Aorta (tissue), 5 donors: ENCODE results near the gene PLCE1. TPM values are rescaled to one million over a fixed set of nuclear protein-coding genes. Genes with fewer than 3 reads are reported as not detected.
A peak's percentile ranks its signal among the peaks of the same experiment; 100 is the strongest.
"Not testable (repeated sequence)": the region's sequence is repeated elsewhere in the genome, so short reads cannot be mapped to it uniquely, and the experiment has no call there.

ENCODE experiments used
- ATAC-seq: fragments of 200-7000 bp; cut with Tn5 transposase; one replicate; pipeline ENCODE4 v1.9.1; 2022; ENCODE audit warnings: moderate library complexity; ENCODE audit not compliant: low FRiP score
- DNase-seq, 2 donors: peaks; one replicate each; pipeline ENCODE4 v3.0.0-alpha.2; 2020
- H3K27ac ChIP-seq, 2 donors: one replicate each; pipeline ENCODE4 v1.5.1; 2013; ENCODE audit warnings: low read length in 2 of 2, mild to moderate bottlenecking in 2 of 2, moderate library complexity in 2 of 2, control low read depth in 1 of 2, inconsistent platforms in 1 of 2, low read depth in 1 of 2
- H3K27me3 ChIP-seq, 2 donors: one replicate each; pipeline ENCODE4 v1.6.1; 2013; ENCODE audit warnings: control low read depth in 1 of 2, low read length in 1 of 2, mild to moderate bottlenecking in 1 of 2, moderate library complexity in 1 of 2; ENCODE audit not compliant: insufficient read depth in 2 of 2, control insufficient read depth in 1 of 2
- H3K36me3 ChIP-seq, 2 donors: one replicate each; pipeline ENCODE4 v1.6.1; 2013; ENCODE audit warnings: control low read depth in 1 of 2, low read length in 1 of 2, mild to moderate bottlenecking in 1 of 2; ENCODE audit not compliant: insufficient read depth in 2 of 2, control insufficient read depth in 1 of 2
- H3K4me1 ChIP-seq, 2 donors: one replicate each; pipeline ENCODE4 v1.6.1; 2013; ENCODE audit warnings: low read length in 2 of 2, control low read depth in 1 of 2, mild to moderate bottlenecking in 1 of 2, moderate library complexity in 1 of 2; ENCODE audit not compliant: insufficient read depth in 2 of 2, control insufficient read depth in 1 of 2
- H3K4me3 ChIP-seq, 2 donors: one replicate each; pipeline ENCODE4 v1.5.1; 2013; ENCODE audit warnings: low read length in 2 of 2, control low read depth in 1 of 2, mild to moderate bottlenecking in 1 of 2
- H3K9me3 ChIP-seq: one replicate; pipeline ENCODE4 v1.6.1; 2013; ENCODE audit warnings: mild to moderate bottlenecking, low read length; ENCODE audit not compliant: control insufficient read depth
- WGBS, 2 donors: extraction: QIAGEN DNeasy Blood & Tissue Kit; methylation state at CpG; one replicate each; pipeline ENCODE4 v1.1.7; 2013; 5-methylcytosine and 5-hydroxymethylcytosine counted together
- intact Hi-C, 2 donors: fragments of 100-400 bp; cut with DNase I; formaldehyde crosslinking; loops; one replicate each; pipeline versions ENCODE4 v1.14.2 to v1.15.0; 2022
- long read RNA-seq, 2 donors: library from polyadenylated mRNA; unstranded; transcript quantifications; one replicate each; pipeline ENCODE4 v2.0.0, GENCODE V29; 2020 to 2021
- polyA plus RNA-seq, 2 donors: library from polyadenylated mRNA; stranded (reverse); fragments of 200-250 nt; gene quantifications; one replicate each; pipeline ENCODE4 v1.2.3, GENCODE V29; 2013
- total RNA-seq, 2 donors: library from RNA; stranded (reverse); fragmentation: NEBNext Ultra II Directional; extraction: Animal tissue kit (Norgen Biotek cat#: 25700); gene quantifications; one replicate each; pipeline ENCODE4 v1.2.1, GENCODE V29; 2021
- donor health status: healthy with polysubstance abuse.
- donor health status: Bipolar disorder and iron deficiency.
- donor health status: DM: no; HTN: no; CAD: no.
- donor health status: DM: no; HTN: no; CAD: no.
- donor health status: DM: yes; HTN: yes; CAD: no.

Gene PLCE1
- total RNA-seq (10 to 100 TPM; 14.7 to 16.6 TPM), polyA plus RNA-seq (1 to 10 TPM; 1.5 to 6.7 TPM)
- long read RNA-seq, donor 1, partial matches to known transcripts = 49 of 68 reads
- long read RNA-seq, donor 1, other reads (novel, unspliced or antisense) = 19 of 68 reads
- long read RNA-seq, donor 2, partial matches to known transcripts = 9 of 24 reads
- long read RNA-seq, donor 2, other reads (novel, unspliced or antisense) = 15 of 24 reads

DNA sequence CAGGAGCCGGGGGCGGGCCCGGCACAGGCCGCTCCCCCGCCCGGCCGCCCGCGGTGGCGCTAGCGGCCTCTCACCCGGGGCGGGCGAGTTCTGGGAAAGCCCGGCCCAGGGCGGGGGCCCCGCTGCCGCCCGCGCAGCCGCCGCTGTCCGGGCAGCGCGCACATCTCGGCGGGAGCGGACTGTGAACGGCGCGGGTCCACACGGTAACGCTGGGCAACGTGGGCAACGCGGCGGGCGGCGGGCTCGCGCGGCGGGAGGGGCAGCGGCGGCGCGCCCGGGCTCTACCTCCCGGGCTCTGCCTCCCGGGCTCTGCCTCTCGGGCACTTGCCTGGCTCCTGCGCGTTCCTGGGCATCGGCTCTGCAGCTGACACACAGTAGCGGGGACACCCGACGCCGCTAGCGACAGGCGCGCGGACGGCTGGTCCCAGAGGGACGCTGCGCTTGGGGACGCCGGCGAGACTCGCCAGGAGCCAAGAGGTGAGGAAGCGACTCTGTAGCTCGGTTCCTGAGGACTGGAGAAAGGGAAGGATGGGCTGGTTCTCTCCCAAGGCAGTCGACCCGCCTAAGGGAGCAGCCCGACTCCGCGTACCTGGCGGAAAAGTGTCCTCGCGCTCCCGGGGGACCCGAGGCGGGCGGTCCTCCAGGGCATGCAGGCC is at the start of gene PLCE1:
PLCE1 (plus strand) TSS at position 150 of the 656 bp plus-strand sequence. CDS start 37,116 bp downstream, outside the sequence.
- ATAC-seq (peak; percentile 81), DNase-seq (peak; percentile 73 to 88)
- H3K4me3 ChIP-seq = peak within 1 kb of the TSS; percentile 28 to 59
- H3K27ac ChIP-seq = peak within 1 kb of the TSS in 1 of 2 donors; percentile 12
- intact Hi-C loops = loop anchor here (5.0 to 10.0 kb wide), 3 partner anchors 61 to 231 kb away; no protein-coding TSS in a partner anchor
- 1% methylated on average over 52 to 83 of the region's 83 CpGs for WGBS, 2 donors
- no peaks in the 10 kb centered on the region for H3K27me3 ChIP-seq
- H3K36me3 ChIP-seq = no peaks in the 10 kb centered on the region
- no peaks in the 10 kb centered on the region for H3K4me1 ChIP-seq
- H3K9me3 ChIP-seq = no peaks in the 10 kb centered on the region

DNA sequence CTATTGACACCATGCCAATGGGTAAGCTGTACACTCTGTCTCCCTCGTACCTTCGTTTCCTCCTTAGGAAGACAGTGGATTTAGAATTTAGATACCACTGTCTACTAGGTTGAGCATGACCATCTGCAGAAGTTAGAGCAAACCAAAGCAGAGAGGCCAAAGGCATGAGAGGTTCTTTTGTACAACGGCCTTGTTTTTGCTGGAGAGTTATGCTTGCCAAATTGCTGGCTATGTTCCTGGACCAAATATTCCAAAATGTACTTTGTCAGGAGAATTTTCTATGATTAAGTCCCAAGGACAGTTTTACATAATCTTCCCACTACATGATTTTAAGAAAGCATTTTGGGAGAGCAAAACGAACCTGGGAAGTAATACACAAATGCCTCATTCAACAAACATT is 47.9 kb upstream of the PLCE1 start:
- 26% methylated on average over 4 of the region's 4 CpGs for WGBS, 2 donors
- intact Hi-C loops = no loop called here
- no peaks in the 10 kb centered on the region for H3K36me3 ChIP-seq
- no peak for DNase-seq
- no peaks in the 10 kb centered on the region for H3K9me3 ChIP-seq
- H3K4me3 ChIP-seq = no peak overlapping the region
- H3K27me3 ChIP-seq = no peaks in the 10 kb centered on the region
- peaks cover 0 to 6% of the 10 kb centered on the region in 2 donors for H3K4me1 ChIP-seq
- H3K27ac ChIP-seq = no peak overlapping the region
- no peak for ATAC-seq

DNA sequence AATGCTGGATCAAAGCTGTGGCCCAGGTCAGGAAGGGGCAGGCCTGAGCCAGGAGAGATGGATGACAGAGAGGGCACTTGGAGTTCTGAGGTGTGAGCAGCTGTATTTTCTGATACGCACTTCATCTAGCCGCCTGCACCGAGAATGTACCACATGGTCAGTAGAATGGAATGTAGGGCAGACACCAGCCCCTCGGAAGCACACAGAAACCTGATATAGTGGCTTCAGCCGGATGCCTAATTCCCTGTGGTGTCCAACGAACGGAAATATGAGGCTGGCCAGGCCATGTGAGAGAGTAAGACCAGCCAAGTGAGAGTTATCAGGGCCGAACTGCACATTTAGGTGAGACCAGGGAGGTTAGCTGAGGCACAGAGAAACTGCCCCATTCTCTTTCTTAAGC is 46.7 kb upstream of the PLCE1 start:
- peak; percentile 38 for ATAC-seq
- Histone ChIP-seq H3K27ac (no peak overlapping the region), H3K4me3 (no peak overlapping the region), H3K9me3 (no peaks in the 10 kb centered on the region), H3K36me3 (no peaks in the 10 kb centered on the region), H3K4me1 (peaks cover 0 to 6% of the 10 kb centered on the region in 2 donors), H3K27me3 (no peaks in the 10 kb centered on the region)
- DNase-seq = no peak
- intact Hi-C loops = no loop called here
- WGBS, 2 donors = 29 to 34% methylated on average over 8 of the region's 8 CpGs

DNA sequence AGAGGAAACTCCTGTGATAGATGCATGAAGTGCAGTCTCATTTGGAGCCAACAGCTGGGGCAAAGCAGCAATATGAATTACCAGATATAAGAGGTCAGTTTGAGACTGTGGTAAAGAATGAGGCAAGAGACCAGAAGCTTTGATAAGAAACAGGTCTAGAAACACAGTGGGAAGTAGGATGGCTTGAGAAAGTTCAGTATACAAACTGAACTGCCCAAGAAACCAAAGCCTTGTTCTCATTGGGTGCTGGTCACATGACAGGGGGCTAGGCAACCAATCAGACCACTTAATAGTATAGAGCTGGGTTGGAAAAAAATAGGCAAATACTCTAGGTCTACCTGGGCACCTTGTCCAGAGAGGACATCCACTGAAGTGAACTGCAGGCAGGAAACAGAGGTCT is 46.2 kb upstream of the PLCE1 start:
- Histone ChIP-seq H3K27ac (no peak overlapping the region), H3K9me3 (no peaks in the 10 kb centered on the region), H3K4me1 (peaks cover 0 to 6% of the 10 kb centered on the region in 2 donors), H3K27me3 (no peaks in the 10 kb centered on the region), H3K4me3 (no peak overlapping the region), H3K36me3 (no peaks in the 10 kb centered on the region)
- DNase-seq = no peak
- no peak for ATAC-seq
- intact Hi-C loops = no loop called here

DNA sequence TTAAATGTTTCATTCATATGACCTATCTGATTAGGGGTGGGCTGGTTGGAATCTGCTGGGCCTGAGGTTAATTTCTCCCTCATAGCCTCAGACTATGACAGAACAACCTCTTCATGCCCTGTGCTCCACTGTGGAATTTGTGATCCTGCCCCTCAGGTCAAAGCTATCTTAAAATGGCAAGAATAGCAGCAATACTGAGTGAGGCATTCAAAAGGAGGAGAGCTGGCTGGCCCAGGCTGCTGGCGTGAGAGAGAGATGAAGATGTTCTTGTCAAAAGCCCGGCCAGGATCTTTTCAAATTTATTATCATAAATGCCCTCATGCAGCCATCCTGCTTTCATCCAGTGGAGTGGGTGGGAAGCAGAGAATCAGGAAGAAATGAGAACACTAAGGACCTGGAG is 41.8 kb upstream of the PLCE1 start:
- Histone ChIP-seq H3K36me3 (no peaks in the 10 kb centered on the region), H3K4me1 (peaks cover 0 to 4% of the 10 kb centered on the region in 2 donors), H3K27me3 (no peaks in the 10 kb centered on the region), H3K9me3 (no peaks in the 10 kb centered on the region), H3K4me3 (no peak overlapping the region), H3K27ac (no peak overlapping the region)
- ATAC-seq (no peak), DNase-seq (no peak)
- 76 to 79% methylated on average over 2 of the region's 2 CpGs for WGBS, 2 donors
- intact Hi-C loops = no loop called here

DNA sequence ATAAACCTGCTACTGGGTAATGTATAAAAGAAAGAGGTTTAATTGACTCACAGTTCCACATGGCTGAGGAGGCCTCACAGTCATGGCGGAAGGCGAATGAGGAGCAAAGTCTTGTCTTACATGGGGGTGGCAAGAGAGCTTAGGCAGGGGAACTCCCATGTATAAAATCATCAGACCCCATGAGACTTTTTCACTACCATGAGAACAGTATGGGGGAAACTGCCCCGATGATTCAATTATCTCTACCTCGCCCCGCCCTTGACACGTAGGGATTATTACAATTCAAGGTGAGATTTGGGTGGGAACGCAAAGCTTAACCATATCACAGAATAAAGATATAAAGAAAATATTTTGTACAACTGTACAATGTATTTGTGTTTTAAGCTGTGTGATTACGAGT is 39.4 kb upstream of the PLCE1 start:
- DNase-seq (no peak), ATAC-seq (no peak)
- Histone ChIP-seq H3K27ac (no peak overlapping the region), H3K4me3 (no peak overlapping the region), H3K27me3 (no peaks in the 10 kb centered on the region), H3K4me1 (no peaks in the 10 kb centered on the region), H3K36me3 (no peaks in the 10 kb centered on the region), H3K9me3 (no peaks in the 10 kb centered on the region)
- intact Hi-C loops = no loop called here
- 97% methylated on average over 8 of the region's 8 CpGs for WGBS, 2 donors

DNA sequence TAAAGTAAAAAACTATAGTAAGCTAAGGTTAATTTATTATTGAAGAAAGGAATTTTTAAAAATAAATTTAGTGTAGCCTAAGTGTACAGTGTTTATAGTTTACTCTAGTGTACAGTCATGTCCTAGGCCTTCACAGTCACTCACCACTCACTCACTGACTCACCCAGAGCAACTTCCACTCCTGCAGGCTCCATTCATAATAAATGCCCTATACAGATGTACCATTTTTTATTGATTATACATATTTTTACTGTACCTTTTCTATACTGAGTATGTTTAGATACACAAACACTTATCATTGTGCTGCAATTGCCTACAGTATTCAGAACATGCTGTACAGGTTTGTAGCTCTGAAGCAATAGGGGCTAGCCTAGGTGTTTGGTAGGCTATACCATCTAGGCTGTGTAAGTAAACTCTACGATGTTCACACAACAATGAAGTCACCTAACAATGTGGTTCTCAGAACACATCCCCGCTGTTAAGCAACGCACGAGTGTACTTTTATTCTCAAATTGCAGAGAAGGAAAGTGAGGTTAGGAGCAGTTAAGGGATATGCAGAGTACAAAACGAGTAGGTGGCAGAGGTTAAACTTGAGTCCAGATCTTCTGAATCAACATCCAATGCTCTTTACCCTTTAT is 38.9 kb upstream of the PLCE1 start:
- no peaks in the 10 kb centered on the region for H3K27me3 ChIP-seq
- ATAC-seq (no peak), DNase-seq (no peak)
- intact Hi-C loops = no loop called here
- H3K4me3 ChIP-seq = no peak overlapping the region
- H3K36me3 ChIP-seq = no peaks in the 10 kb centered on the region
- H3K4me1 ChIP-seq = no peaks in the 10 kb centered on the region
- 96 to 97% methylated on average over 5 of the region's 5 CpGs for WGBS, 2 donors
- no peak overlapping the region for H3K27ac ChIP-seq
- H3K9me3 ChIP-seq = no peaks in the 10 kb centered on the region

DNA sequence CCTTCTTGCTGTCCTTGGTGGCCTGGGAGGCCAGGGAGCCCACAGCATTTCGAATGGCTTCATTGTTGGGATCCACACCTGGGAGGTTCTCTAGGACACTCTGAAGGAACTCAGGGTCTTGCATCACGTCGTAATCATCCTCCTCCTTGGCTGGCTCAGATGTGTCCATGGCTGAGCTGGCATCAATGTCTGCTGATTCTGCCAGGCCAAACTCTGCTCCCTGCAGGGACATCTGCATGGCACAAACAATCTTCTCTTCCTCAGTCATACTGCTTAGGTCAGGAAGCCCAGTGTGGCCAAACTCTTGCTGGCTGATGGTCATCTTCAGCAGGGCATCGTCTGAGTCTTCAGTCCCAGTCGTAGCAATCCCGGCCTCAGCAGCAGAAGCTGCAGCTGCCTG is 34.9 kb upstream of the PLCE1 start:
- DNase-seq (no peak), ATAC-seq (no peak)
- WGBS, 2 donors = 92 to 93% methylated on average over 6 of the region's 6 CpGs
- no peaks in the 10 kb centered on the region for H3K4me1 ChIP-seq
- H3K27ac ChIP-seq = no peak overlapping the region
- H3K36me3 ChIP-seq = no peaks in the 10 kb centered on the region
- no peak overlapping the region for H3K4me3 ChIP-seq
- intact Hi-C loops = no loop called here
- no peaks in the 10 kb centered on the region for H3K9me3 ChIP-seq
- no peaks in the 10 kb centered on the region for H3K27me3 ChIP-seq

DNA sequence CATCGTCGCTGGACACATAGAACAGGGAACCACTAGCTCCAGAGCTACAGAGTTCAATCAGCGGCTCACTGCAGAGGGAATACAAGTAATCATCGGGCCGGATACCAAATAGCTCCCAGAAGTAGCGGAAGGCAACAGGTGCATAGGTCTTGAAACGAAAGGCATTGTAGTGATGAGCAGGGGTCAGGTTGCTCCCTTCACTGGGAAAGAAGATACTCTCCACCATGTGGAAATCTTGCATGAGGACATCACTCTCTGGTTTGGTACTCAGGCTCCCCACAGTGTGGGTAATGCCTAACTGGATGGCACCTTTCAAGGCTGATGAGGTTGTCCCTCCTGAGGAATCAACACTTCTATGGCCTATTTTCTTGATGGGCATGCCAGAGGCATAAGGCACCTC is 32.7 kb upstream of the PLCE1 start:
- H3K27ac ChIP-seq, intact Hi-C loops, DNase-seq, H3K4me1 ChIP-seq, H3K9me3 ChIP-seq, ATAC-seq, H3K4me3 ChIP-seq, H3K36me3 ChIP-seq, H3K27me3 ChIP-seq: not testable (repeated sequence)
- 96 to 97% methylated on average over 7 of the region's 7 CpGs for WGBS, 2 donors
